Measurements from ENCODE around the gene RBM4. TPM values are rescaled to one million over a fixed set of nuclear protein-coding genes. Genes with fewer than 3 reads are reported as not detected.
A peak's percentile ranks its signal among the peaks of the same experiment; 100 is the strongest.
"Not testable (repeated sequence)": the region's sequence is repeated elsewhere in the genome, so short reads cannot be mapped to it uniquely, and the experiment has no call there.

The RBM4 gene, protein sequence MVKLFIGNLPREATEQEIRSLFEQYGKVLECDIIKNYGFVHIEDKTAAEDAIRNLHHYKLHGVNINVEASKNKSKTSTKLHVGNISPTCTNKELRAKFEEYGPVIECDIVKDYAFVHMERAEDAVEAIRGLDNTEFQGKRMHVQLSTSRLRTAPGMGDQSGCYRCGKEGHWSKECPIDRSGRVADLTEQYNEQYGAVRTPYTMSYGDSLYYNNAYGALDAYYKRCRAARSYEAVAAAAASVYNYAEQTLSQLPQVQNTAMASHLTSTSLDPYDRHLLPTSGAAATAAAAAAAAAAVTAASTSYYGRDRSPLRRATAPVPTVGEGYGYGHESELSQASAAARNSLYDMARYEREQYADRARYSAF
- total RNA-seq, result 100 to 1,000 TPM; 116 to 135 TPM

DNA sequence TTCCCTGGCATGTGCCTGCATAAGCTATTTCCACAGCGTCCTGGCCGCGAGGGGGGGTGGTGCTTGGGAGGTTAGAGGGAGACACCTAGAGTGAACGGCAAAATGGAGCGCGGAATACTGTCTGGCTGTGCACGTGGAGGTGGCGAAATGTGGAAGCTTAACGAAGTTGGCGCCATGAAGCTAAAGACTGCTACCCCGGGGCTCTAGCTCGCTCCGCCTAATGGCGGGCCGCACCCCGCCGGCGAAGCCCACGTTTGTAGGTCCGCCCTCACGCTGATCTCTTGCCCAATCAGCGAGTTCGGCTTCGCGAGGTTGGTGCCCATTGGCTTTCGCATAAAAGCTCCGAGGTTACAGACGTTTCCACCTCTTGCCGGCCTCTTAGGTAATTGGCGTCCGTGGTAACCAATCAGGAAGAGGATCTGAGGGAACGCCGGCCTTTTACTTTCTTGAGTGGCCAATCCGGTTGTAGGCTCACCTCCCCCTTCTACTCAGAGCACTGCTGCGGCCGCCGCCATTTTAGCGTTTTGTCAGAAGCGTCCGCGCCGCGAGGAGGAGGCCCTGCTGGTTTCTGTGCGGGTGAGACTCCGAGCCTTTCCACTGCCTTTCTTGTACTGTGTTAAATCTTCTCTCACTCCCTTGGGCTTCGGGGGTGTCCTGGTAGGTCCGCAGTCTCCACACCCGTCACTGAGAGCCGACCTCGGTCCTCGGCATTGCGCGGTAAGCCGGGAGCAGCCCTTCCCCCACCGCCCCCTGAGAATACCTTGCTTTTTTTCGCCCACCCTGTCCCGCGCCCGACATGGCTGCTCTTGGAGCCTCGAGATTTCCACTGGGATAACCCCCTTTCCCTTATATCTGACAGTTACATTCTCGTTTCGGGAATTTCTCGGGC lies at the start of gene RBM4:
TSS of gene RBM4 (plus strand) at position 527 of the 889 bp plus-strand sequence. CDS start 1,009 bp downstream, outside the sequence.
- Mint-ChIP-seq H3K36me3 (ENCODE audit: insufficient read depth in 2 of 2) (peaks cover 31 to 49% of the 10 kb centered on the region in 2 donors), H3K27me3 (ENCODE audit: low read depth) (no peaks in the 10 kb centered on the region), H3K9me3 (no peaks in the 10 kb centered on the region), H3K4me3 (peak within 1 kb of the TSS; percentile 89 to 97), H3K27ac (peak within 1 kb of the TSS; percentile 85), H3K4me1 (ENCODE audit: low read depth) (peaks cover 70% of the 10 kb centered on the region)
- peak; percentile 93 to 98 for DNase-seq
- ATAC-seq (replicated peaks in 1 of 2), result peak; percentile 94 to 95

DNA sequence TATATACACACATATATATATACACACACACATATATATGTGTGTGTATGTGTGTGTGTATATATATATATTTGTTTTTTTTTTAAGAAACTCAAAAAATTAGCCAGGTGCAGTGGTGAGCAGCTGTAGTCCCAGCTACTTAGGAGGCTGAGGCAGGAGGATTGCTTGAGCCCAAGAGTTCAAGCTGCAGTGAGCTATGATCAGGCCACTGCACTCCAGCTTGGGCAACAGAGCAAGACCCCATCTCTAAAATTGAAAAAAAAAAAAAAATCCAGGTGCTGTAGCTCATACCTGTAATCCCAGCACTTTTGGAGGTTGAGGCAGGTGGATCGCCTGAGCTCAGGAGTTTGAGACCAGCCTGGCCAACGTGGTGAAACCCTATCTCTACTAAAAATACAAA lies 49.2 kb upstream of the RBM4 start:
- peaks cover 26% of the 10 kb centered on the region for H3K4me1 Mint-ChIP-seq (ENCODE audit: low read depth)
- DNase-seq; H3K27ac Mint-ChIP-seq; H3K9me3 Mint-ChIP-seq; H3K27me3 Mint-ChIP-seq (ENCODE audit: low read depth); H3K36me3 Mint-ChIP-seq (ENCODE audit: insufficient read depth in 2 of 2); H3K4me3 Mint-ChIP-seq; ATAC-seq (replicated peaks in 1 of 2): not testable (repeated sequence)

DNA sequence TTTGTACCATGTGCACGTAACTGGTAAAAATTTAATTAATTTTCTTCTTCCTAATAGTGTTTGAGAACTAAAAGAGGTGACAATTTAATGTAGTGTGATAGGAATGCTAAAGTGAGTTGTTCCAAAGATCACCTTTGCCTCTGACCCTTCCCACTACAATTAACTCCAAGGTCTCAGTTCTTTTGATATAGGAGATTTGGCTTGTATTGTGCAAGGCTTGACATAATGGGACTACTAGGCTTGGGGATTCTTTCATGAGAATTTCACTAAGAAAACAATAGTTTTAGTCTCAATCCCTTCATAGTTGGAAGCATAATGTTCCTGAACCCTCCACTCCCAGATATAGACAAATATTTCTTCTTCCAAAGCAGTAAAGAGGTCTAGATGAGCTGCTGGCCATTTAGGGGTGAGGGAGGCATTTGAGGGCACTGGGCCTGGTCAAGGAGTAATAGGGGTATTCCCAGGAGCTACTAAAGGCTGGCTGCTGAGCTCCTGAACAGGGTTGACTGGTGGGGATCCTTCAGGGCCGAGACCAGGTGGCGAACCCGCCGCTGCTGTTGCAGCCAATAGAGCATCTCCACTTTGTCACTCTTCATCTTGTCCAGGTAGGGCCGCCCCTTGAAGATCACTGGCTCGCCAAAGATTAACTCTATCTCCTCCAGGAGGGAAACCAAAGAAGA lies 48.4 kb upstream of the RBM4 start:
- H3K27me3 Mint-ChIP-seq (ENCODE audit: low read depth), result no peaks in the 10 kb centered on the region
- H3K4me3 Mint-ChIP-seq, result no peak overlapping the region
- DNase-seq (no peak), ATAC-seq (replicated peaks in 1 of 2) (no peak)
- no peaks in the 10 kb centered on the region for H3K9me3 Mint-ChIP-seq
- peaks cover 0 to 3% of the 10 kb centered on the region in 2 donors for H3K36me3 Mint-ChIP-seq (ENCODE audit: insufficient read depth in 2 of 2)
- H3K27ac Mint-ChIP-seq, result no peak overlapping the region
- H3K4me1 Mint-ChIP-seq (ENCODE audit: low read depth), result peaks cover 34% of the 10 kb centered on the region

DNA sequence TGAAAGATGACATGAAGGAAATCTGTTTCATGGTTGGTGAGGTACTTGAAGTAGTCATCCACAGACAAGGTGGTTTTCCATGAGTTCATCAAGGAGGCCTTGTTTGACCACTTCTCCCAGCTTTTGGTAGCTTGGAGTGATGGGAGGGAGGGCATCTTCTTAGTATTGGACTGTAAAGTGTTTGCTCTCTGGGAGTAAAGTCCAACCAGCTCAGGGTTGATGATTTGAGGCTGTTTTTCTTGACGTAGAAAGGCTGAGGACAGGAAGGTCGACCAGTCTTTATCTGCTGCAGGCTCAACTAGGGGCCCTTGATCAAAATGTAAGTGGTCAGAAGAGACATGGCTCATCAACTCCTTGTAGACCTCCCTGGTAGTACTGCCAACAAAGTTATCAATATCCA lies 47.3 kb upstream of the RBM4 start:
- Mint-ChIP-seq H3K27ac (no peak overlapping the region), H3K4me3 (no peak overlapping the region), H3K27me3 (ENCODE audit: low read depth) (no peaks in the 10 kb centered on the region), H3K36me3 (ENCODE audit: insufficient read depth in 2 of 2) (peaks cover 0 to 3% of the 10 kb centered on the region in 2 donors), H3K9me3 (no peaks in the 10 kb centered on the region), H3K4me1 (ENCODE audit: low read depth) (peaks cover 42% of the 10 kb centered on the region)
- DNase-seq (no peak), ATAC-seq (replicated peaks in 1 of 2) (no peak)

DNA sequence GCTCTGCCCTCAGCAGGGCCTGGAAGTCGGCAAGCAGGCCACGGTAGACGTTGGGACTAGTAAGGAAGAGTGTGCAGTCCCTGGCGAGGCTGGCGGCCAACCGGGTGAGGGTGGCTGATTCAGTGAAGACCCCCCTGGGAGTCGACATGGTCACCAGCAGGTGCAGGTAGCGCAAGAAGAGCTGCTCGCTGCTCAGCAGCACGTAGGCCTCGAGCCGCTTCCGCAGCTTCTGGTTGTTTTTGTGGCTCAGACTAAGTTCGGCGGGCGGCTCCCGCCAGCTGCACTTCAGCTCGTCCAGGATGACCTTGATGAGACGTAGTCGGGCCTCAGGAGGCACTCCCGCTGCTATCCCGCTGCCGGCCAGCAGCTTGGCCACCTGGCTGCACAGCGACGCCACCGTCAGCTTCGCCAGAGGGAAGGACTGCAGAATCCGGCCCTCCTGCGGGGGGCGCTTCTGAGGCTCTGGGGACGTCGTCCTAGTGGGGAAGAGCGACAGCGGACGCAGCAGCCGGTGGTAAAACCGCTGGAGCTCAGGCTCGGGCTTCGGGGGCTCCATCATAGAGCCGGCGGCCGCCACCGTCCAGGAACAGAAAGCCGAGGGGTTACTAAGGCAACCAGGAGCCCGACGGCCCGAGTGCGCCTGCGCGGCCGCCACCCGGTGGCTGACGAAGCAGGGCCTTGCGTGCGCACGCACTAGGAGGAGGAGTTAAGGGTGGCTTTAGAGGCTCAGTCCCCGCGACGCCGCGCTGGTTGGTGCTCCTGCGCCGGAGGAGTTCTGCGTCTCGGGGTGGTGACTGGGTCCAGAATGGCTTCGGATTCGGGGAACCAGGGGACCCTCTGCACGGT lies 45.8 kb upstream of the RBM4 start, which contains the start of the genes CCDC87 and CCS:
TSS of gene CCDC87 (minus strand) at position 607 of the 846 bp plus-strand sequence. CDS start at position 559, 48 bp downstream.
TSS of gene CCS (plus strand) at position 729 of the 846 bp plus-strand sequence. CDS start at position 806, 77 bp downstream.
- ATAC-seq (replicated peaks in 1 of 2) (peak; percentile 98 to 99), DNase-seq (peak; percentile 98)
- Mint-ChIP-seq H3K36me3 (ENCODE audit: insufficient read depth in 2 of 2) (peaks cover 0 to 3% of the 10 kb centered on the region in 2 donors), H3K4me3 (peak within 1 kb of the TSS; percentile 100), H3K27ac (peak within 1 kb of the TSS; percentile 98), H3K4me1 (ENCODE audit: low read depth) (peaks cover 42% of the 10 kb centered on the region), H3K9me3 (no peaks in the 10 kb centered on the region), H3K27me3 (ENCODE audit: low read depth) (no peaks in the 10 kb centered on the region)

DNA sequence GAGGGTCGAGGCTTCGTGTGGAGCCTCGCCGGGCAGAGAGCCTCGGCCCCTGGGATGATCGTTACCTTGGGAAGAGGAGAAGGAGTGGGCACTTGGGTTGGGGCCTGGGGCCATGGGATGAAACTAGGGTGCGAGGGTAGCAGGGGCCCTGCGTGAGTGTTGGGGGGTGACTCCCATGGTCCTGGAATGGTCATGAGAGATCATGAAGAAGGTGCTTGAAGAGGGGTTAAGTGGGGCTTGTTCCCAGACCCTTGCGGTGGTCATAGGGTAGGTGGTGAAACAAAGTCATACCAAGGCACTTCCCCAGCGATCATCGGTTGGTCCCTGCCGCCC lies 45.2 kb upstream of the RBM4 start:
- peak overlapping the region; percentile 100 for H3K4me3 Mint-ChIP-seq
- H3K9me3 Mint-ChIP-seq, result no peaks in the 10 kb centered on the region

DNA sequence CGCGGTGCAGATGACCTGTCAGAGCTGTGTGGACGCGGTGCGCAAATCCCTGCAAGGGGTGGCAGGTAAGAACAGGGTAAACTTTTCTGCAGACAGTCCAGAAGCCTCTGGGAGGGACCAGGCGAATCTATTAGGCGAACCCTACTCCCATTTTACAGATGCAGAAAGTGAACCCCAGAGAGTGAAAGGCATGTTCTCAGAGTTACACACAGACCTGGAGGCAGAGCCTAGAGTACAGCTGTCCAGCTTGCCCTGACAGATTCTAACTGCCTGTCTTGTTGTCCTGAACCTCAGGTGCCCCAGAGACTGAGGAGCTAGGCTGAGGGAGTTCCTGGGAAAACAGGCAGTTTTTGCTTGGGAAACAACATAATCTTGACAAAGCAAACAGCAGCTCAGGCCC lies 44.9 kb upstream of the RBM4 start:
- ATAC-seq (replicated peaks in 1 of 2), result no peak
- Mint-ChIP-seq H3K4me1 (ENCODE audit: low read depth) (peaks cover 42% of the 10 kb centered on the region), H3K9me3 (no peaks in the 10 kb centered on the region), H3K36me3 (ENCODE audit: insufficient read depth in 2 of 2) (peaks cover 0 to 3% of the 10 kb centered on the region in 2 donors), H3K27ac (no peak overlapping the region), H3K4me3 (peak overlapping the region; percentile 100), H3K27me3 (ENCODE audit: low read depth) (no peaks in the 10 kb centered on the region)
- DNase-seq, result no peak

More for the DNA sequence above, 45.2 kb upstream of the RBM4 start:
- peak overlapping the region; percentile 98 for H3K27ac Mint-ChIP-seq
- DNase-seq (peak in 1 of 2 donors; percentile 9), ATAC-seq (replicated peaks in 1 of 2) (no peak)
- peaks cover 42% of the 10 kb centered on the region for H3K4me1 Mint-ChIP-seq (ENCODE audit: low read depth)
- peaks cover 0 to 3% of the 10 kb centered on the region in 2 donors for H3K36me3 Mint-ChIP-seq (ENCODE audit: insufficient read depth in 2 of 2)
- no peaks in the 10 kb centered on the region for H3K27me3 Mint-ChIP-seq (ENCODE audit: low read depth)

DNA sequence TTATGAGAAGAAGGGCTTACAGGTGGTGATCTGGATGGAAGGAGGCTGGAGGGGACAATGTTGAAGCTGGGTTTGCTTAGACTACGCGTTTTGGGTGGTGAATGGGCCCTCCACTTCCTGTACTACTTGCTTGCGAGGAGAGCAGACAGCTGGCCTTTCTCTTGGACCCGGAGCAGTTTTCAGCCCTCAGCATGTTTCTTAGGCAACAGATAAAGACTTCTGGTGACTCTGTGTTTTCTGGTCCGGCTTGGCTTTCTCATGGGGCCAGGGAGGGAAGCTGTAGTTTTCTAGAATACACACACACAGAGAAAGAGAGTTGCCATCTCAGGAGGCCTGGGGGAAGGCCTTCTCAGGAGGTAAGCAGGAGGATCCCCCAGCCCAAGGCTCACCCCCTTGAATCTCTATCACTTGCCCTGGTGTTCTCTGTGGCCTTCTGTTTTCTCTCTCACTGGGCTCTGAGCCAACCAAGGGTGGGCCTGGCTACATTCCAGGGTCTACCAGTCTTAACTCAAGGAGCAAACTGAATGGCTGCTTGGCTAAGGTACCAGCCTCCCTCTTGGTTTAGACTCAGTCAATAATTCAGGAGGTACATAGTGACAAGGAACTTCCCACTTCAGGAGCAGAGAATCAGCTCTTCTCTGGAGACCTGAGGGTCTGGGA lies 43.1 kb upstream of the RBM4 start:
- H3K36me3 Mint-ChIP-seq (ENCODE audit: insufficient read depth in 2 of 2), result peaks cover 0 to 3% of the 10 kb centered on the region in 2 donors
- H3K4me3 Mint-ChIP-seq, result peak overlapping the region; percentile 36 to 64
- H3K27me3 Mint-ChIP-seq (ENCODE audit: low read depth), result no peaks in the 10 kb centered on the region
- DNase-seq, result no peak
- no peak for ATAC-seq (replicated peaks in 1 of 2)
- peaks cover 42% of the 10 kb centered on the region for H3K4me1 Mint-ChIP-seq (ENCODE audit: low read depth)
- peak overlapping the region; percentile 4 for H3K27ac Mint-ChIP-seq
- H3K9me3 Mint-ChIP-seq, result no peaks in the 10 kb centered on the region

DNA sequence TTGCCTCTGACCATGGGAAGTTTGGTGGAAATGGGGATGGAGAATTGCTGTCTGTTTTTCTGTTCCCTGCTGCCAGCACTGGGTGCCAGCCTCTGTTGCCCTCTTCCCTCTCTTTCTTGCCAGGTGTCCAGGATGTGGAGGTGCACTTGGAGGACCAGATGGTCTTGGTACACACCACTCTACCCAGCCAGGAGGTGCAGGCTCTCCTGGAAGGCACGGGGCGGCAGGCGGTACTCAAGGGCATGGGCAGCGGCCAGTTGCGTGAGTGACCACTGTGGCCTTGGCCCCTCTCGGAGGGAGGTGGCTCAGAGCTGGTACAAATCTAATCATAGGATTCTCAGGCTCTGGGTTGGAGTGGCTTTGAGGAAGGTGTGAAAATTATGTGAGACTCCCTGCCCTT lies 39.5 kb upstream of the RBM4 start:
- DNase-seq, result no peak
- ATAC-seq (replicated peaks in 1 of 2), result no peak
- Mint-ChIP-seq H3K27me3 (ENCODE audit: low read depth) (no peaks in the 10 kb centered on the region), H3K4me3 (no peak overlapping the region), H3K36me3 (ENCODE audit: insufficient read depth in 2 of 2) (no peaks in the 10 kb centered on the region), H3K27ac (no peak overlapping the region), H3K9me3 (no peaks in the 10 kb centered on the region), H3K4me1 (ENCODE audit: low read depth) (peaks cover 19% of the 10 kb centered on the region)

DNA sequence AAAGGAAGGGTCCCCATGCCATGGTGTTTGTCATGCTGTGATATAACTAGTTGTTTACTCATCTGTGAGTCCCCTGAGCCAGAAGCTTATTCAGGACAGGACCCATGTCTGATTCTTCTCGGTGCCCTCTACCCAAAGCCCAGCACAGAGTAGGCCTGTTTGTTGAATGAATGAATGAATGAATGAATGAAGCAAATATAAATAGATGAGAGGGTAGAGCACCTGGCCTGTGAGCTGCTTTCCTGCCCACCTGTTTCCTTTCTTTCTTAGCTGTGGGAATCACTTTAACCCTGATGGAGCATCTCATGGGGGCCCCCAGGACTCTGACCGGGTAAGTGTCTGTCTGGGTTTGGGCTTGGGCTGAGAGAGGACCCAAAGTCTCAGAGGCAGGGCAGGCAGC lies 38.3 kb upstream of the RBM4 start:
- H3K9me3 Mint-ChIP-seq, result no peaks in the 10 kb centered on the region
- H3K36me3 Mint-ChIP-seq (ENCODE audit: insufficient read depth in 2 of 2), result no peaks in the 10 kb centered on the region
- H3K27ac Mint-ChIP-seq, result no peak overlapping the region
- ATAC-seq (replicated peaks in 1 of 2) (no peak), DNase-seq (no peak)
- H3K27me3 Mint-ChIP-seq (ENCODE audit: low read depth), result no peaks in the 10 kb centered on the region
- H3K4me3 Mint-ChIP-seq, result no peak overlapping the region
- peaks cover 7% of the 10 kb centered on the region for H3K4me1 Mint-ChIP-seq (ENCODE audit: low read depth)

DNA sequence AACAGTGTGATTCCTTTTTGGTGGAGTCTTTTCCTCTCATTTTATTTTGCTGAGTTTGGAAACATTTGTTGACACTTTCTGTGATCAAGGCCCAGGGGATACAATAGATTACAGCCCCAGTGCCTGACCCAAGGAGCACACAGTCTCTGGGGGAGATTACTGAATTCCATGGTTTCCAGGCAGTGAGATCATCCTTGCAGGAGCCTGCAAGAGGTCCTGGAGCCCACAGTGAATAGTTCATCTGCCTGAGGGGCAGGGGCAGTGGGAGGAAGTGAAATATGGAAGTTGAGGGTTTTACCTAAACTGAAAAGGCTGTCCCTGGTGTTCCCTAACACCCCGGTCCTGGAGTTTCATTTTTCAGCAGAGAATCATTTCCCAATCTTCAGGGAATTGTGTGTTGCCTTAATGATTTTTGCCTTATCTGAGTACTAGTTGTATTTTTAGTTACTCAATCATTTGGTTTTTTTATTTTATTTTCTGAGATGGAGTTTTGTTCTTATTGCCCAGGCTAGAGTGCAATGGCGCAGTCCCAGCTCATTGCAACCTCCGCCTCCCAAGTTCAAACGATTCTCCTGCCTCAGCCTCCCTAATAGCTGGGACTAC lies 37.8 kb upstream of the RBM4 start:
- H3K4me1 Mint-ChIP-seq (ENCODE audit: low read depth), result peaks cover 2% of the 10 kb centered on the region
- no peaks in the 10 kb centered on the region for H3K9me3 Mint-ChIP-seq
- no peak overlapping the region for H3K4me3 Mint-ChIP-seq
- H3K27ac Mint-ChIP-seq, result no peak overlapping the region
- no peak for ATAC-seq (replicated peaks in 1 of 2)
- no peaks in the 10 kb centered on the region for H3K27me3 Mint-ChIP-seq (ENCODE audit: low read depth)
- no peaks in the 10 kb centered on the region for H3K36me3 Mint-ChIP-seq (ENCODE audit: insufficient read depth in 2 of 2)
- no peak for DNase-seq

All from activated T-cell treated with anti-CD3 and anti-CD28 coated beads, Interleukin-2, amount 50 U/mL, for 72 hours (primary cell).